HG02840 (cell line): ENCODE measurements around the gene PDE4D.
"Not testable (repeated sequence)": the region's sequence is repeated elsewhere in the genome, so short reads cannot be mapped to it uniquely, and the experiment has no call there.

Experiments
- ATAC-seq: cut with Tn5 transposase; IDR thresholded peaks from one replicate; pipeline ENCODE4 v1.9.1; 2021; ENCODE audit warnings: mild to moderate bottlenecking, moderate library complexity, moderate number of reproducible peaks; ENCODE audit not compliant: unreplicated experiment, low FRiP score

The PDE4D gene

GRCh38 chr5:59496524-59497134, 396.9 kb downstream of the PDE4D start:
- ATAC-seq: no peak

GRCh38 chr5:59491945-59492344, 401.6 kb downstream of the PDE4D start:
- ATAC-seq: no peak

GRCh38 chr5:59489551-59489950, 404.0 kb downstream of the PDE4D start:
- no peak for ATAC-seq

- ATAC-seq: no peak
Measured at GRCh38 chr5:59487772-59488729, 405.5 kb downstream of the PDE4D start.

- ATAC-seq: no peak
Measured at GRCh38 chr5:59487068-59487686, 406.3 kb downstream of the PDE4D start.

- ATAC-seq: no peak
Measured at GRCh38 chr5:59486508-59486907, 407.0 kb downstream of the PDE4D start.

- no peak for ATAC-seq
Measured at GRCh38 chr5:59485629-59486439, 407.7 kb downstream of the PDE4D start.

GRCh38 chr5:59485107-59485506, 408.4 kb downstream of the PDE4D start:
- ATAC-seq: no peak

- ATAC-seq: no peak
Measured at GRCh38 chr5:59484618-59485017, 408.9 kb downstream of the PDE4D start.

GRCh38 chr5:59483971-59484472, 409.5 kb downstream of the PDE4D start:
- no peak for ATAC-seq

- no peak for ATAC-seq
Measured at GRCh38 chr5:59479086-59479485, 414.4 kb downstream of the PDE4D start.

GRCh38 chr5:59474324-59474723, 419.2 kb downstream of the PDE4D start:
- no peak for ATAC-seq

GRCh38 chr5:59473611-59474010, 419.9 kb downstream of the PDE4D start:
- ATAC-seq: no peak

- ATAC-seq: no peak
Measured at GRCh38 chr5:59471463-59471862, 422.1 kb downstream of the PDE4D start.

- no peak for ATAC-seq
Measured at GRCh38 chr5:59467969-59468368, 425.6 kb downstream of the PDE4D start.

- ATAC-seq: no peak
Measured at GRCh38 chr5:59466271-59466670, 427.3 kb downstream of the PDE4D start.

- ATAC-seq: no peak
Measured at GRCh38 chr5:59464969-59465368, 428.6 kb downstream of the PDE4D start.

- ATAC-seq: not testable (repeated sequence)
Measured at GRCh38 chr5:59463618-59464166, 429.8 kb downstream of the PDE4D start.

GRCh38 chr5:59462956-59463355, 430.6 kb downstream of the PDE4D start:
- no peak for ATAC-seq
